Type B pancreatic cell (in vitro differentiated cells): ENCODE data around the gene PLK2. TPM values are rescaled to one million over a fixed set of nuclear protein-coding genes. Genes with fewer than 3 reads are reported as not detected.

Source experiments
- DNase-seq: peaks from one replicate; pipeline ENCODE4 v3.0.0; 2021; ENCODE audit warnings: mixed read lengths; ENCODE audit not compliant: unreplicated experiment; ENCODE audit errors: extremely low spot score
- H3K27ac Mint-ChIP-seq: 2 replicates; pipeline ENCODE4 v1.8.0; 2021; ENCODE audit warnings: mild to moderate bottlenecking, mixed read lengths
- H3K27me3 Mint-ChIP-seq: 2 replicates; pipeline ENCODE4 v1.8.0; 2021; ENCODE audit warnings: mixed read lengths
- H3K36me3 Mint-ChIP-seq: 2 replicates; pipeline ENCODE4 v1.8.0; 2021; ENCODE audit warnings: mixed read lengths
- H3K4me1 Mint-ChIP-seq: one replicate; pipeline ENCODE4 v1.8.0; 2021; ENCODE audit warnings: mixed read lengths; ENCODE audit not compliant: unreplicated experiment
- H3K4me3 Mint-ChIP-seq: 2 replicates; pipeline ENCODE4 v1.8.0; 2021; ENCODE audit warnings: mild to moderate bottlenecking, mixed read lengths
- H3K9me3 Mint-ChIP-seq: 2 replicates; pipeline ENCODE4 v1.8.0; 2021; ENCODE audit warnings: mixed read lengths
- total RNA-seq: library from RNA; stranded (reverse); gene quantifications from 2 replicates; pipeline ENCODE4 v1.2.1, GENCODE V29; 2021; ENCODE audit warnings: low replicate concordance
- TF ChIP-seq, protein P1 (sequence below): fragments of 200-600 bp; sonication (generic); conservative IDR thresholded peaks from 2 replicates; pipeline ENCODE4 v1.5.0; 2021; ENCODE audit warnings: antibody characterized with exemption, mild to moderate bottlenecking

The PLK2 gene
- total RNA-seq, 1 donor from 2014 or later: 307 TPM

DNA sequence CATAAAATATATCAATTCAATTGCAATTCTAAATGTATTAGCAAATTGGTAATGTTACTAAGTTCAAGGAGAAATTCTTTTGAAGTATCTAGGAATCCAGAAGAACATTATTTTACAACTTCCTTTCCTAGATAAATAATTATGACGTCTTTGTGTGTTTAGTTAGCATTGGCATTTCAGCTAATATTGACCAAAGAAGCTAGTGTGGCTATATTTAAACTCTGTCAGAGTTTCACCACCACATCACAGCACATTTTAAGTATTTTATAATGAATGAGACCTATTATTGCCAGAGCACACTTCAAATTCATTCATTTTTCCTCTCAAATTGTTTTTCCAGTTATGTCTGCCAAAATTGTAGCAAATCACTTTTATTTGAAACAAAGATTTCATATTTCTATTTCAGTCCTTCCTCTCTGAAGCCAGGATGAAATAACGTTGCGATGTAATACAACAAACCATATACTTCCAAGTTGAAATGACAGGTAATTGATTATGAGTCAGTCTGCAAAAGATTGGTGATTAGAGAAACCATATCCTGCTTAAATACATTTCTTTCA lies 18.9 kb downstream of the PLK2 start:
- Mint-ChIP-seq H3K27ac (no peak overlapping the region), H3K4me3 (no peak overlapping the region), H3K4me1 (no peaks in the 10 kb centered on the region), H3K9me3 (no peaks in the 10 kb centered on the region), H3K27me3 (no peaks in the 10 kb centered on the region), H3K36me3 (no peaks in the 10 kb centered on the region)
- no peak for DNase-seq
- TF ChIP-seq, protein P1, sequence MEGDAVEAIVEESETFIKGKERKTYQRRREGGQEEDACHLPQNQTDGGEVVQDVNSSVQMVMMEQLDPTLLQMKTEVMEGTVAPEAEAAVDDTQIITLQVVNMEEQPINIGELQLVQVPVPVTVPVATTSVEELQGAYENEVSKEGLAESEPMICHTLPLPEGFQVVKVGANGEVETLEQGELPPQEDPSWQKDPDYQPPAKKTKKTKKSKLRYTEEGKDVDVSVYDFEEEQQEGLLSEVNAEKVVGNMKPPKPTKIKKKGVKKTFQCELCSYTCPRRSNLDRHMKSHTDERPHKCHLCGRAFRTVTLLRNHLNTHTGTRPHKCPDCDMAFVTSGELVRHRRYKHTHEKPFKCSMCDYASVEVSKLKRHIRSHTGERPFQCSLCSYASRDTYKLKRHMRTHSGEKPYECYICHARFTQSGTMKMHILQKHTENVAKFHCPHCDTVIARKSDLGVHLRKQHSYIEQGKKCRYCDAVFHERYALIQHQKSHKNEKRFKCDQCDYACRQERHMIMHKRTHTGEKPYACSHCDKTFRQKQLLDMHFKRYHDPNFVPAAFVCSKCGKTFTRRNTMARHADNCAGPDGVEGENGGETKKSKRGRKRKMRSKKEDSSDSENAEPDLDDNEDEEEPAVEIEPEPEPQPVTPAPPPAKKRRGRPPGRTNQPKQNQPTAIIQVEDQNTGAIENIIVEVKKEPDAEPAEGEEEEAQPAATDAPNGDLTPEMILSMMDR: no peak

GRCh38 chr5:58439094-58439644 lies 20.7 kb downstream of the PLK2 start:
- no peak overlapping the region for H3K27ac Mint-ChIP-seq
- no peaks in the 10 kb centered on the region for H3K36me3 Mint-ChIP-seq
- H3K9me3 Mint-ChIP-seq: no peaks in the 10 kb centered on the region
- no peaks in the 10 kb centered on the region for H3K4me1 Mint-ChIP-seq
- TF ChIP-seq, protein P1: no peak
- H3K4me3 Mint-ChIP-seq: no peak overlapping the region
- H3K27me3 Mint-ChIP-seq: no peaks in the 10 kb centered on the region
- no peak for DNase-seq

GRCh38 chr5:58437661-58438060 lies 22.2 kb downstream of the PLK2 start:
- no peak for DNase-seq
- no peak overlapping the region for H3K4me3 Mint-ChIP-seq
- H3K36me3 Mint-ChIP-seq: no peaks in the 10 kb centered on the region
- TF ChIP-seq, protein P1: no peak
- no peaks in the 10 kb centered on the region for H3K27me3 Mint-ChIP-seq
- H3K27ac Mint-ChIP-seq: no peak overlapping the region
- H3K9me3 Mint-ChIP-seq: no peaks in the 10 kb centered on the region
- H3K4me1 Mint-ChIP-seq: no peaks in the 10 kb centered on the region

DNA sequence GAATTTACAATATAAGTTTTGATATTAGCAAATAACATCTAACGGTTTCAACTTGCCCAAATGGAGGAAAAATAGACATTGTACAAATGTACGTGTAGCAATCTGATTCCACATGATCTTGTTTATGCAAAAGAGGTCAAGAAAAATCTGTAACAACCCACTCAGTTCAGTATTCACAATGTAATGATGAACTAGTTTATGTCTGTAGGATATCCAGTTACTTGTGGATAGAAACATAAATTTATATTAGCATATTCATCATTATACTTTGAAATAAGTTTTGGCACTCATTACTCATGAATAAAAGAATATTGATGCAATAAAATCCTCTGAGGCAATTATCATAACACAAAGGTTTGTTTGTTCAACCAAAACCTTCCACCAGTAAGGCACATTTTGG lies 28.1 kb downstream of the PLK2 start:
- H3K9me3 Mint-ChIP-seq: no peaks in the 10 kb centered on the region
- H3K27me3 Mint-ChIP-seq: no peaks in the 10 kb centered on the region

GRCh38 chr5:58412932-58413331 lies 47.0 kb downstream of the PLK2 start:
- no peaks in the 10 kb centered on the region for H3K27me3 Mint-ChIP-seq
- DNase-seq: no peak
- H3K4me3 Mint-ChIP-seq: no peak overlapping the region
- TF ChIP-seq, protein P1: no peak
- no peak overlapping the region for H3K27ac Mint-ChIP-seq
- peaks cover 2% of the 10 kb centered on the region for H3K9me3 Mint-ChIP-seq
- no peaks in the 10 kb centered on the region for H3K36me3 Mint-ChIP-seq
- H3K4me1 Mint-ChIP-seq: peaks cover 18% of the 10 kb centered on the region

More for the DNA sequence above, 28.1 kb downstream of the PLK2 start:
- Mint-ChIP-seq H3K36me3 (no peaks in the 10 kb centered on the region), H3K4me1 (no peaks in the 10 kb centered on the region), H3K4me3 (no peak overlapping the region), H3K27ac (no peak overlapping the region)
- no peak for DNase-seq
- TF ChIP-seq, protein P1: no peak
